GM12878 (cell line): Measurements from ENCODE around the gene IL1RAPL1. TPM values are rescaled to one million over a fixed set of nuclear protein-coding genes. Genes with fewer than 3 reads are reported as not detected.

Experiments
- ATAC-seq: fragments of 200-7000 bp; cut with Tn5 transposase; 3 replicates; pipeline ENCODE4 v1.9.1; 2020; ENCODE audit warnings: mild to moderate bottlenecking, moderate library complexity
- BruUV-seq: library from RNA; stranded (reverse); fragments of 400-500 nt; replicated peaks from 2 replicates; lab custom pipeline; 2021; lab: Mats Ljungman, UMichigan
- CTCF ChIA-PET: fragments of 300-600 bp; sonication (Branson Sonifier 250); formaldehyde crosslinking; extraction: SDS; loops from one replicate; lab custom pipeline; 2021; ENCODE audit warnings: inconsistent platforms; lab: Yijun Ruan, JAX
- POLR2A ChIA-PET: fragments of 350-600 bp; formaldehyde crosslinking; extraction: SDS; loops from one replicate; lab custom pipeline; 2021; ENCODE audit warnings: inconsistent platforms; lab: Charles Lee
- RAD21 ChIA-PET: fragments of 300-600 bp; sonication (Branson Sonifier 250); formaldehyde crosslinking; loops from one replicate; lab custom pipeline; 2023; ENCODE audit warnings: antibody characterized with exemption; ENCODE audit not compliant: unreplicated experiment; lab: Charles Lee
- SMC1A ChIA-PET: fragments of 300-600 bp; sonication (Branson Sonifier 250); formaldehyde crosslinking; loops from one replicate; lab custom pipeline; 2023; ENCODE audit not compliant: unreplicated experiment, uncharacterized antibody; lab: Charles Lee
- DNase-seq: peaks from one replicate; pipeline ENCODE4 v3.0.0-alpha.2; 2011; ENCODE audit warnings: low read depth, low spot score
- FAIRE-seq: peaks from 3 replicates; lab custom pipeline; 2011; peaks lifted over from hg19 to GRCh38; lab: Jason Lieb, UNC
- H2AFZ ChIP-seq: 2 replicates; pipeline ENCODE4 v1.6.0; 2011; ENCODE audit warnings: low read depth, low read length, control low read depth; ENCODE audit not compliant: control insufficient read depth
- H3K27ac ChIP-seq: 2 replicates; pipeline ENCODE4 v1.5.1; 2011; ENCODE audit warnings: control low read depth; ENCODE audit not compliant: control insufficient read depth, insufficient read depth
- H3K27me3 ChIP-seq, 2 experiments: replicated peaks in 1 of 2; 2 replicates each; pipeline versions ENCODE4 v1.6.0 to v1.6.1; 2011; ENCODE audit warnings: low read length in 1 of 2; ENCODE audit not compliant: control insufficient read depth in 2 of 2, insufficient read depth in 2 of 2
- H3K36me3 ChIP-seq, 2 experiments: 2 replicates each; pipeline ENCODE4 v1.5.1; 2011; ENCODE audit warnings: low read length in 1 of 2; ENCODE audit not compliant: control insufficient read depth in 2 of 2, insufficient read depth in 2 of 2
- H3K4me1 ChIP-seq: 2 replicates; pipeline ENCODE4 v1.6.1; 2011; ENCODE audit warnings: mild to moderate bottlenecking, low read length, moderate library complexity, mixed read lengths; ENCODE audit not compliant: control insufficient read depth, insufficient read depth
- H3K4me2 ChIP-seq: 2 replicates; pipeline ENCODE4 v1.6.0; 2011; ENCODE audit warnings: control low read depth; ENCODE audit not compliant: control insufficient read depth, insufficient read depth
- H3K4me3 ChIP-seq: fragments of 200-600 bp; sonication (generic); 2 replicates; pipeline ENCODE4 v1.5.1; 2016
- H3K79me2 ChIP-seq: 2 replicates; pipeline ENCODE4 v1.6.0; 2011; ENCODE audit warnings: low read length; ENCODE audit not compliant: control insufficient read depth, insufficient read depth
- H3K9ac ChIP-seq: 2 replicates; pipeline ENCODE4 v1.8.0; 2011; ENCODE audit warnings: low read length, control low read depth, mixed read lengths; ENCODE audit not compliant: control insufficient read depth, insufficient read depth
- H3K9me3 ChIP-seq: replicated peaks from 3 replicates; pipeline ENCODE4 v1.5.1; 2011; ENCODE audit warnings: mild to moderate bottlenecking, low read length; ENCODE audit not compliant: control insufficient read depth, insufficient read depth
- H4K20me1 ChIP-seq: 2 replicates; pipeline ENCODE4 v1.6.0; 2011; ENCODE audit not compliant: control insufficient read depth, insufficient read depth
- ATF2 ChIP-seq: IDR thresholded peaks from 2 replicates; pipeline ENCODE4 v1.6.1; 2012; ENCODE audit warnings: low read length, inconsistent platforms
- BMI1 ChIP-seq: fragments of 450-650 bp; IDR thresholded peaks from 2 replicates; pipeline ENCODE4 v1.6.1; 2016; ENCODE audit warnings: mild to moderate bottlenecking, moderate library complexity, borderline replicate concordance
- CBX5 ChIP-seq: sonication (generic); IDR thresholded peaks from 2 replicates; pipeline ENCODE4 v1.6.1; 2016; ENCODE audit warnings: low read depth, moderate library complexity, mild to moderate bottlenecking, inconsistent platforms
- EZH2 ChIP-seq: IDR thresholded peaks from 2 replicates; pipeline ENCODE4 v1.6.1; 2012; ENCODE audit warnings: low read depth, mild to moderate bottlenecking, control low read depth, inconsistent platforms, low read length, borderline replicate concordance; ENCODE audit not compliant: control insufficient read depth
- FOXK2 ChIP-seq: fragments of 450-650 bp; IDR thresholded peaks from 2 replicates; pipeline ENCODE4 v1.6.1; 2017; ENCODE audit warnings: mild to moderate bottlenecking, moderate library complexity
- HCFC1 ChIP-seq: fragments of 150-350 bp; IDR thresholded peaks from 2 replicates; pipeline ENCODE4 v1.6.1; 2014; ENCODE audit warnings: low read length
- MEF2A ChIP-seq: IDR thresholded peaks from 2 replicates; pipeline ENCODE4 v1.6.1; 2011; ENCODE audit warnings: low read depth, mild to moderate bottlenecking, low read length, moderate library complexity; ENCODE audit not compliant: insufficient read depth
- MEF2B ChIP-seq: fragments of 450-650 bp; IDR thresholded peaks from 2 replicates; pipeline ENCODE4 v1.6.1; 2018; ENCODE audit warnings: mild to moderate bottlenecking, moderate library complexity; ENCODE audit not compliant: partially characterized antibody, poor library complexity, severe bottlenecking
- NBN ChIP-seq: fragments of 450-650 bp; IDR thresholded peaks from 2 replicates; pipeline ENCODE4 v1.6.1; 2016
- PKNOX1 ChIP-seq: fragments of 450-650 bp; IDR thresholded peaks from 2 replicates; pipeline ENCODE4 v1.6.1; 2016; ENCODE audit warnings: mild to moderate bottlenecking
- SPI1 ChIP-seq: IDR thresholded peaks from 2 replicates; pipeline ENCODE4 v1.6.1; 2011; ENCODE audit warnings: low read depth, mild to moderate bottlenecking, low read length, moderate library complexity, borderline replicate concordance; ENCODE audit not compliant: insufficient read depth
- SUZ12 ChIP-seq: fragments of 200-600 bp; sonication (generic); IDR thresholded peaks from one replicate; pipeline ENCODE4 v1.6.1; 2018; ENCODE audit warnings: antibody characterized with exemption, mild to moderate bottlenecking; ENCODE audit not compliant: unreplicated experiment
- TBL1XR1 ChIP-seq: IDR thresholded peaks from 2 replicates; pipeline ENCODE4 v1.6.1; 2012; ENCODE audit warnings: low read depth, low read length, improper control_type of control experiment
- TCF3 ChIP-seq: IDR thresholded peaks from 2 replicates; pipeline ENCODE4 v1.6.1; 2012; ENCODE audit warnings: low read depth, mild to moderate bottlenecking, low read length, borderline replicate concordance; ENCODE audit not compliant: insufficient read depth
- USF1 ChIP-seq: IDR thresholded peaks from 2 replicates; pipeline ENCODE4 v1.6.1; 2011; ENCODE audit warnings: borderline replicate concordance, low read depth, mild to moderate bottlenecking, moderate library complexity, mixed read lengths, low read length; ENCODE audit not compliant: insufficient read depth; ENCODE audit errors: extremely low read length
- ZNF217 ChIP-seq: fragments of 450-650 bp; IDR thresholded peaks from 2 replicates; pipeline ENCODE4 v1.6.1; 2017; ENCODE audit warnings: antibody characterized with exemption, mild to moderate bottlenecking
- WGBS: methylation state at CpG from one replicate; pipeline ENCODE4 v1.1.6; 2016; ENCODE audit warnings: low lambda C conversion rate; ENCODE audit not compliant: insufficient replicate concordance, insufficient coverage; ENCODE audit errors: missing lambda C conversion rate; 5-methylcytosine and 5-hydroxymethylcytosine counted together
- in situ Hi-C: fragments of 300-500 bp; cut with MboI; formaldehyde crosslinking; loops from 9 replicates; pipeline ENCODE4 v1.14.3; 2018; ENCODE audit warnings: mixed read lengths
- intact Hi-C: fragments of 100-400 bp; cut with micrococcal nuclease; formaldehyde crosslinking; loops from one replicate; pipeline ENCODE4 v1.14.2; 2022; ENCODE audit not compliant: unreplicated experiment
- polyA plus RNA-seq, 11 experiments: library from polyadenylated mRNA; depleted of rRNA in 4 of 11; unstranded in 6 of 11; stranded (reverse) in 5 of 11; fragments of >200 nt; fragmentation: Nextera tagmentation in 4 of 11; fragmentation: Illumina TruSeq in 1 of 11; extraction: Ambion mirVana in 4 of 11; extraction: Trizol in 1 of 11; gene quantifications; 1 replicate in 1 of 11; 2 replicates in 10 of 11; pipeline versions ENCODE4 v1.2.1 to v1.2.3, GENCODE V29; 2011 to 2016; ENCODE audit warnings: inconsistent platforms in 2 of 11, missing spikeins in 2 of 11, low read depth in 1 of 11
- total RNA-seq, 4 experiments: library from RNA; depleted of rRNA in 3 of 4; stranded (reverse); fragments of >200 nt in 3 of 4; fragmentation: Illumina TruSeq in 1 of 4; extraction: Trizol in 1 of 4; gene quantifications; 2 replicates each; pipeline versions ENCODE4 v1.2.1 to v1.2.3, GENCODE V29; 2013 to 2021

Gene IL1RAPL1
- total and polyA plus RNA-seq, 10 of the 15 experiments (the other 5 are each of a cell fraction or from before 2014, with no cell fraction given), result not detected

GRCh38 chrX:29145316-29145715, 558.1 kb downstream of the IL1RAPL1 start:
- Histone ChIP-seq H3K4me2 (no peak overlapping the region), H3K79me2 (no peaks in the 10 kb centered on the region), H3K9me3 (no peaks in the 10 kb centered on the region), H3K27me3 (no peaks in the 10 kb centered on the region), H2AFZ (no peak overlapping the region), H3K36me3 (no peaks in the 10 kb centered on the region), H3K4me1 (no peaks in the 10 kb centered on the region), H3K9ac (no peak overlapping the region), H3K27ac (no peak overlapping the region), H3K4me3 (no peak overlapping the region), H4K20me1 (no peaks in the 10 kb centered on the region)
- in situ Hi-C loops, result no loop called here
- SMC1A ChIA-PET, result no interaction called here
- RAD21 ChIA-PET, result no interaction called here
- intact Hi-C loops, result no loop called here
- POLR2A ChIA-PET, result no interaction called here
- TF ChIP-seq USF1 (no peak), MEF2A (no peak)
- ATAC-seq (no peak), FAIRE-seq (no peak), DNase-seq (no peak)
- CTCF ChIA-PET, result no interaction called here
- 0% methylated on average over 4 of the region's 4 CpGs for WGBS
- BruUV-seq, result no TSS peak

GRCh38 chrX:29148511-29148910, 561.3 kb downstream of the IL1RAPL1 start:
- Histone ChIP-seq H2AFZ (no peak overlapping the region), H3K4me2 (no peak overlapping the region), H3K9me3 (no peaks in the 10 kb centered on the region), H3K4me1 (no peaks in the 10 kb centered on the region), H3K79me2 (no peaks in the 10 kb centered on the region), H3K27me3 (no peaks in the 10 kb centered on the region), H4K20me1 (no peaks in the 10 kb centered on the region), H3K27ac (no peak overlapping the region), H3K36me3 (no peaks in the 10 kb centered on the region), H3K4me3 (no peak overlapping the region), H3K9ac (no peak overlapping the region)
- ChIA-PET CTCF (no interaction called here), SMC1A (no interaction called here), POLR2A (no interaction called here), RAD21 (no interaction called here)
- ATAC-seq (no peak), FAIRE-seq (no peak), DNase-seq (no peak)
- BruUV-seq, result no TSS peak
- intact Hi-C loops, result no loop called here
- no peak for TF ChIP-seq EZH2
- TF ChIP-seq SPI1, result no peak
- TF ChIP-seq FOXK2, result no peak
- no peak for TF ChIP-seq CBX5
- TF ChIP-seq TCF3, result no peak
- no peak for TF ChIP-seq MEF2B
- TF ChIP-seq ZNF217, result no peak
- TF ChIP-seq NBN, result no peak
- no peak for TF ChIP-seq TBL1XR1
- no peak for TF ChIP-seq ATF2
- TF ChIP-seq BMI1, result no peak
- no peak for TF ChIP-seq SUZ12
- TF ChIP-seq PKNOX1, result no peak
- no peak for TF ChIP-seq HCFC1
- in situ Hi-C loops, result no loop called here
- 10% methylated on average over 5 of the region's 5 CpGs for WGBS
